ENCODE measurements around the gene SLC15A3.
"Not testable (repeated sequence)": the region's sequence is repeated elsewhere in the genome, so short reads cannot be mapped to it uniquely, and the experiment has no call there.

SLC15A3 gene

GRCh38 chr11:60974726-60975125, 22.8 kb upstream of the SLC15A3 start:
- DNase-seq = no peak

GRCh38 chr11:60974316-60974715, 22.3 kb upstream of the SLC15A3 start:
- not testable (repeated sequence) for DNase-seq

- DNase-seq = no peak
These were observed 21.7 kb upstream of the SLC15A3 start for GRCh38 chr11:60973699-60974098.

GRCh38 chr11:60972182-60973030, 20.4 kb upstream of the SLC15A3 start:
- no peak for DNase-seq

GRCh38 chr11:60971520-60971919, 19.5 kb upstream of the SLC15A3 start, which contains the start of gene CD6:
CD6 (plus strand) TSS chr11:60971680; CDS start chr11:60971866, 186 bp downstream.
- no peak for DNase-seq

GRCh38 chr11:60970890-60971289, 18.9 kb upstream of the SLC15A3 start:
- no peak for DNase-seq

GRCh38 chr11:60970369-60970774, 18.4 kb upstream of the SLC15A3 start:
- DNase-seq = no peak

- no peak for DNase-seq
These were observed 16.2 kb upstream of the SLC15A3 start for GRCh38 chr11:60968223-60968622.

GRCh38 chr11:60966890-60967289, 14.9 kb upstream of the SLC15A3 start:
- DNase-seq = no peak

GRCh38 chr11:60964801-60965200, 12.8 kb upstream of the SLC15A3 start:
- DNase-seq = no peak

GRCh38 chr11:60960405-60960804, 8.4 kb upstream of the SLC15A3 start:
- no peak for DNase-seq

- DNase-seq = no peak
These were observed 7.5 kb upstream of the SLC15A3 start for GRCh38 chr11:60959431-60959830.

- no peak for DNase-seq
These were observed 5.2 kb upstream of the SLC15A3 start for GRCh38 chr11:60957188-60957587.

- peak; percentile 27 for DNase-seq
These were observed 3.6 kb upstream of the SLC15A3 start for GRCh38 chr11:60955571-60955970.

GRCh38 chr11:60954421-60954820, 2.4 kb upstream of the SLC15A3 start:
- no peak for DNase-seq

- no peak for DNase-seq
These were observed 1.8 kb upstream of the SLC15A3 start for GRCh38 chr11:60953781-60954180.

- DNase-seq = no peak
These were observed 780 bp upstream of the SLC15A3 start for GRCh38 chr11:60952742-60953170.

- no peak for DNase-seq
These were observed 421 bp downstream of the SLC15A3 start for GRCh38 chr11:60951606-60951903.

GRCh38 chr11:60950933-60951605, 907 bp downstream of the SLC15A3 start:
- no peak for DNase-seq

- DNase-seq = no peak
These were observed 2.0 kb downstream of the SLC15A3 start for GRCh38 chr11:60950024-60950423.

GRCh38 chr11:60948250-60948649, 3.7 kb downstream of the SLC15A3 start:
- no peak for DNase-seq

GRCh38 chr11:60947700-60948099, 4.3 kb downstream of the SLC15A3 start:
- DNase-seq = no peak

GRCh38 chr11:60946601-60947264, 5.2 kb downstream of the SLC15A3 start:
- peak; percentile 16 for DNase-seq

- DNase-seq = no peak
These were observed 6.7 kb downstream of the SLC15A3 start for GRCh38 chr11:60945295-60945667.
